ENCODE results near the gene TMA7B. TPM values are rescaled to one million over a fixed set of nuclear protein-coding genes. Genes with fewer than 3 reads are reported as not detected.

The TMA7B gene
- total RNA-seq, 4 donors from 2014 or later = not detected

DNA sequence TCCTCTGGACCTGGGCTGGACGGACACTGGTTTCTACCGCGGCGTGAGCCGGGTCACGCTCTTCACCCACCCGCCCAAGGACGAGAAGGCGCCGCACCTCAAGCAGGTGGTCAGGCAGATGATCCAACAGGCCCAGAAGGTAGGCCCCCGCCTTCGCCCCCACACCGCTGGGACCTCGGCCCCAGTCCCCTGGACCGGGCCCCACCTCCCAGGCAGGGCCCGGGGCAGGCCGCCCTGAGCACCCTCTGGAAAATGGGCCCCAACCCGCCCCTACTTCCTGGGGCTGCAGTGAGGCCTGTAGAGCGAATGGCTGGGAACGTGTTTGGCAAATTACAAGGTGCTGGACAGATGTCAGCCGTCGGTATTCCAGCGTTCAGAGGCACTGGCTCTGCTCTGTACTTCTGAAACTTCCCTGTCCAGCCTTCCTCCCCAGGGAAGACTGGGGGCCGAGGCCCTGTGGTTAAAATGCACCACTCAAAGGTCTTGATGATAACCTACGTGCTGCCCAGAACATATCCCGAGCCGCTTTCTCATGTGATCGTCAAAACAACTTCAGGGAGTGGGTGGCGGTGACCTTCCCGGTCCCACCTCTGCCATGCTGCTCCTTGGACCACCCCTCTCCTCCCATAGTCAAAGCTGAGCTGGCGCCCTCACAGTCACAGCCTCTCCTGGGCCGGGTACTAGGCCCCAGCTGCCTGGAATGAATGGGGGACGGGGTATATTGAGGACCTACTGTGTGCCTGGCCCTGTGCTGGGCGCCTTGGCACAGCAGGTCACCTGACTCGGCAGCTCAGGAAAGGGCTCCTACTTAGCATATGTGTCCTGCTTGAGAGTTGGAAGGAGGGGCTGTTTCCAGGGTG is 35.4 kb downstream of the TMA7B start:
- TF ChIP-seq, protein P1, sequence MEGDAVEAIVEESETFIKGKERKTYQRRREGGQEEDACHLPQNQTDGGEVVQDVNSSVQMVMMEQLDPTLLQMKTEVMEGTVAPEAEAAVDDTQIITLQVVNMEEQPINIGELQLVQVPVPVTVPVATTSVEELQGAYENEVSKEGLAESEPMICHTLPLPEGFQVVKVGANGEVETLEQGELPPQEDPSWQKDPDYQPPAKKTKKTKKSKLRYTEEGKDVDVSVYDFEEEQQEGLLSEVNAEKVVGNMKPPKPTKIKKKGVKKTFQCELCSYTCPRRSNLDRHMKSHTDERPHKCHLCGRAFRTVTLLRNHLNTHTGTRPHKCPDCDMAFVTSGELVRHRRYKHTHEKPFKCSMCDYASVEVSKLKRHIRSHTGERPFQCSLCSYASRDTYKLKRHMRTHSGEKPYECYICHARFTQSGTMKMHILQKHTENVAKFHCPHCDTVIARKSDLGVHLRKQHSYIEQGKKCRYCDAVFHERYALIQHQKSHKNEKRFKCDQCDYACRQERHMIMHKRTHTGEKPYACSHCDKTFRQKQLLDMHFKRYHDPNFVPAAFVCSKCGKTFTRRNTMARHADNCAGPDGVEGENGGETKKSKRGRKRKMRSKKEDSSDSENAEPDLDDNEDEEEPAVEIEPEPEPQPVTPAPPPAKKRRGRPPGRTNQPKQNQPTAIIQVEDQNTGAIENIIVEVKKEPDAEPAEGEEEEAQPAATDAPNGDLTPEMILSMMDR (IDR thresholded peaks at IDR 0.05) = no peak
- ATAC-seq (ENCODE audit: low FRiP score) = no peak
- DNase-seq (ENCODE audit: low spot score) = no peak

DNA sequence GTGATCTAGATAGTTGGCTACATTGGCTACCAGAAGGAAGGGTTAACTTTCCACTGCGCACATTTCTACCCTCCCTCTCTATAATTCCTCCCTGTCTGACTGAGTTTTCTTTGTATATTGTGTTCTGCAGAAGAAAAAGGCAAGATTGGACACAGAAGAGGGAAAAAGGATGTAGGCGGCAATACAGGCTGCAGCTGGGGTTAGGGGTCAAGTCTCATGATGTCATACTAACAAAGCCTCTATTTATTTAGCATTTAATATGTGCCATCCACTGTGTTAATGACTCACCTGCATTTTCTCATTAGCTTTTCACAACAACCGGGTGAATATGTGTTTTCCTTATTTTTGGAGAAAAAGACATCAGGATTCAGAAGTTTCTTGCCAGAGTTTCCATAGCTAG is 36.5 kb downstream of the TMA7B start:
- TF ChIP-seq, protein P1 (IDR thresholded peaks at IDR 0.05) = no peak
- DNase-seq (ENCODE audit: low spot score) (no peak), ATAC-seq (ENCODE audit: low FRiP score) (no peak)

DNA sequence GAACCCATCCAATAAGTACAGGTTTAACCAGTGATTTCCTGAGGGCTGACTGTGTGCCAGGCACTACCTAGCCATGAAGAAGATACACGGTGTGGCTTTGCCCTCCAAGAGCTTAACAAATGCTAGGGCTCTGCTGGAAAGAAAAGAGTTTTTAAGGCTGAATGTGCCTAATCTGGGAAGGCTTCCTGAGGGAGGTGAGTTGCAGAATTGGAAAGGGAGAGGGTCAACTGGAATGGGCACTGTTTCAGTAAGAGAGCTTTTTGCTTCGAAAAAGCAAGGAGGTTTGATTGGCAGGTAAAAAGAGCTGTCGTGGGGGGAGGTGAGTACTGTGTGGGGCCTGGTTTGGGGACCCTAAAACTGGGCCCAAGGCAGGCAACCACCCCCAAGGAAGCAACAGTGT is 37.2 kb downstream of the TMA7B start:
- DNase-seq (ENCODE audit: low spot score) (no peak), ATAC-seq (ENCODE audit: low FRiP score) (no peak)
- TF ChIP-seq, protein P1 (IDR thresholded peaks at IDR 0.05) = no peak

DNA sequence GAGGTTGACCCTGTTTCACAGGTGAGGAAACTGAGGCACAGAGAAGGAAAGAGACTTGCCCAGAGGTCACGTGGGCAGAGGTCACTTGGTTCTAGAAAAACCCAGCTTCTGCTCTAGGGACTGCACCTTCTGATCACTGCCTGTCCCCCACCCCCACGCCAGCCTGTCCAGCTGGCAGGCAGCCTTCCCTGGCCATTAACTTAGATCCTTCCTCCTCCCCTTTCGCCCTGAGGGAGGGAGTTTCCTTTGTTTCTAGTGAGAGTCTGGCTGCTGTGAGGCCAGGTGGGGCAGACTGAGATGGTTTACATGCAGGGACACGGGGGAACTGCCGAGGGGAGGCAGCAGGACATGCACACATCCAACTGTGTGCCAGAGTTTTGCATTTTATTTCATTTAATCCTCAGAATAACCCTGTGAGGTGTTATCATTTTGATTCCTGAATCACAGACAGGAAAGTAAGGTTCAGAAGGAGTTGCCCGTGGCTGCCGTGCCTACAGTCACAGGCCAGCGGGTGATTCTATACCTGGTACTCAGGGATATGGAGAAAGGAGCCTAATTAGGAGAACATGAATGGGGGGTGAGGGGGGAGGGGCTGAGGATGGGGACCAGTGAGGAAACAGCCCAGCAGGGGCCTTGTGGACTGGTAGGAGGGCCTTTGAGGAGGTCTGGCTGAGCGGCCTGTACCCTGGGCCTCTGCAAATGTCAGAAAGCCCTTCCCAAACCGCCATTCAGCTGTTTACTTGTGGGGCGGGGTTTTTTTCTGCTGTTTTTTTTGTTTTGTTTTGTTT is 37.9 kb downstream of the TMA7B start:
- no peak for DNase-seq (ENCODE audit: low spot score)
- TF ChIP-seq, protein P1 (IDR thresholded peaks at IDR 0.05) = no peak
- no peak for ATAC-seq (ENCODE audit: low FRiP score)

DNA sequence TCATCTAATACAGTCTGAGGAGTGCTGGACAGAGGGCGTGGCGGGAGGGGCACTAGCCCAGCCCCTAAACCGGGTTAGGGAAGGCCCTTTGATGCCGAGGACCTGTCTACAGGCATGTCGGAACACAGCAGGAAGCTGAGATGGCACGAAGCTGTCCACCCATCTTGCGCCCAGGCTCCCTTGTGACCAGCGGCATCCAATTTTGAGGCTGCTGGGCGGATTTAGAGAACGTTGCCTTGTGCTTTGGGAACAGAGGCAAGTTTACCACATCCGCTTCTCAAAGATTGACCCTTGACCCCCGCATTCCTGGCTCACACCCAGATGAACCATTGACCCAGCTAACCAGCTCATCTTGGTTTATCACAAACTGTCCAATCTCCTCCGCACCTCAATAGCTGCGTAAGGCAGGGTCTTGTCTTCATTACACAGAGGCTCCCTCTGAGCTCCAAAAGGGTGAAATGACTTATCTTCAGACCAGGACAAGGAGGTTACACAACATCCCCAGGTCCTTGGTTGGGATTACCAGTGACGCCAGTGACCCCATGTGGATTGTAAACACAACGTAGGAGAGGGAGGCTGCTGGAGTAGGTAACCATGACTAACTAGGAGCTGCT is 39.1 kb downstream of the TMA7B start:
- DNase-seq (ENCODE audit: low spot score) (no peak), ATAC-seq (ENCODE audit: low FRiP score) (no peak)
- TF ChIP-seq, protein P1 (IDR thresholded peaks at IDR 0.05) = no peak

DNA sequence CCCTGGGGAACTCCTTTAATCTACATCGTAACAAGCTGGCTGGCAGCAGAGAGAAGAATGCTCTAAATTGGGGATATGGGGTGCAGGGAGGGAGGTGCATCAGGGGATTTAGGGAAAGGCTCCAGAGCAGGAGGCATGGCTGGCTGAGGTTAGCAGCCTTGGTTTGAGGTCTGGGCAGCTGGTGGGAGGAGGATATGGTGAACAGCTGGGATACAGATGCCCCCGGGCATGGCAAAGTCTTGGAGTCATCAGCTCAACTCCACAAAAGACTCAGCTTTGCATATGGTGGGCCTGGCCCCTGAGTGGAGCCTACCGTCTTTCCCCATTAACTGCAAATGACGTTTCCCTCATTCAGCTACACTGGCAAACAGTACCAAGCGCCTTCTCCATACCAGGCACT is 40.0 kb downstream of the TMA7B start:
- ATAC-seq (ENCODE audit: low FRiP score) (no peak), DNase-seq (ENCODE audit: low spot score) (no peak)
- TF ChIP-seq, protein P1 (IDR thresholded peaks at IDR 0.05) = no peak
